HG03045 (cell line): Measurements from ENCODE around the gene AP3S2.
"Not testable (repeated sequence)": the region's sequence is repeated elsewhere in the genome, so short reads cannot be mapped to it uniquely, and the experiment has no call there.

Experiments used
- ATAC-seq: cut with Tn5 transposase; IDR thresholded peaks from one replicate; pipeline ENCODE4 v1.9.1; 2021; ENCODE audit warnings: mild to moderate bottlenecking, moderate library complexity; ENCODE audit not compliant: unreplicated experiment

Gene AP3S2

GRCh38 chr15:89836267-89837133, 57.3 kb downstream of the AP3S2 start:
- ATAC-seq, result no peak

DNA sequence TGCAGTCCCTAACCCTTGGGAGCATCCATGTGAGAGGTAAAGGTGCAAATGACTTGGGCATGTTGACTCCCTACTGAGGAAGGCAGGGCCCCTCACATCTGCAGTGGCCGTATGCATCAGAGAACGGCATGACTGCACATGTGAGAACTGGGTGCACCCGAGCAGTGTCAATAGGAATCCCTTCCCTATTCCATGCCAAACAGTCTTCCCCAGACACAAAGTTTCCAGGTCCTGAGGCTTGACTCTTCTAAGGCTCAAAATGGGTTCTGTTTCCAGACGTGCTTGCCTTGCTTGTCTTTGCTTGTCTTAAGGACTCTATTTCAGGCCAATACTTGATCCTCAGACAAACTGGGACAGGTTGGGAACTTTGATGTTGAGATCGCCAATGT, 58.6 kb downstream of the AP3S2 start:
- ATAC-seq, result no peak

GRCh38 chr15:89834465-89835175, 59.2 kb downstream of the AP3S2 start:
- ATAC-seq, result not testable (repeated sequence)

DNA sequence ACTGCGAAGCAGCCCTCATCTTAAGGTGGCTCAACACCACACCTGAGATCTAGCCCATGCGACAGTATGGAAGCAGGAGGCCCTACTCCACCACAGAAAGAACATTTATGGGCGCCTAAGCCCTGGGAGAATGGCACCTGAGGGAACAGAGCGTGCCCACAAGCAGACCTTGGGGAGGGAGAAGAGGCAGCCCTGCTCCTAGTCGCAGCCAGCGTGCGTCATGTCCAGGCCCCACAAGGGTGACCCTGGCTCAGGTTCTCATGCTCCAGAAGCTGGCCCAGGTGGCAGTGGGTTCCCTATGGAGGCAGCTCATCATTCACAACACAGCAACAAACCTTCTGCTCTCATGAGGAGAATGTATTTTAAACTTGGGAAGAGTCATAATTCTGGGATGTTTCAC, 59.8 kb downstream of the AP3S2 start:
- ATAC-seq, result no peak

GRCh38 chr15:89830639-89831038, 63.2 kb downstream of the AP3S2 start:
- ATAC-seq, result no peak

DNA sequence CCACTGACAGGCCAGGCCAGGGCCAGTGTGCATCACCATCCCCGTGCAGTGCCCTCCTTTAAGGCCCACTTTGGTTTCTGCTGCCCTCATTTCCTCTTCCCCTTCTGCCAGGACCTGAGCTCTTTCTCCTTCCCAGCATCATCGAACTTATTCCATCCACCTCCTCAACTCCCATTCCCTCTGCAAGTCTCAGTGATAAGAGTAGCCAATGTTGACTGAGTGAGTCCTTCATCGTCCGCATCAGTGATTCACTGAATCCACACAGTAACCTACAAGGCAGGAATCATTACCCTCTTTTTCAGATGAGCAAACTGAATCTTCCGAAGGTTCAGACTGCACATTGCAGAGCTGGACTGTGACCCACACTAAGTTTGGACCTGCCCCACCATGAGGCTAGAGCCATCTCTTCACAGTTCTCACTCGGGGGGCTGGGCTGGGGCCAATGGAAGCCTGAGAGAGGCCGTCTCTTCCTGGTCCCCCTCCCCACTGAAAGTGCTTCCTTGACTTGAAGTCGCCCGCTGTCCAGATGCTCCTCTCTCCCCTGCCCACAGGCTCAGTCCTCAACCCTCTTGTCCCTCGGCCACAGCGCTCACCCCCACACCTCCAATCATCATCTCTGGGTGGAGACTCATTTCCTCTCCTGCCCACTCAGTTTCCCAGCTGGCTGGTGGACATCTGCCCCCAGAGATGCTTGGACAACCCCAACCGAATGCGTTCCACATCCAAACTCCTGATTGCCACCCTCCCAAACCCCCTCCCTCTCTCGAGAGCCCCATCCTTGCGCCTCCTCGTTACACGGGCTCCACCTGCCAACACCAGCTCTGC, 64.0 kb downstream of the AP3S2 start:
- ATAC-seq, result no peak

- ATAC-seq, result no peak
Measured at GRCh38 chr15:89829161-89829560, 64.6 kb downstream of the AP3S2 start.

DNA sequence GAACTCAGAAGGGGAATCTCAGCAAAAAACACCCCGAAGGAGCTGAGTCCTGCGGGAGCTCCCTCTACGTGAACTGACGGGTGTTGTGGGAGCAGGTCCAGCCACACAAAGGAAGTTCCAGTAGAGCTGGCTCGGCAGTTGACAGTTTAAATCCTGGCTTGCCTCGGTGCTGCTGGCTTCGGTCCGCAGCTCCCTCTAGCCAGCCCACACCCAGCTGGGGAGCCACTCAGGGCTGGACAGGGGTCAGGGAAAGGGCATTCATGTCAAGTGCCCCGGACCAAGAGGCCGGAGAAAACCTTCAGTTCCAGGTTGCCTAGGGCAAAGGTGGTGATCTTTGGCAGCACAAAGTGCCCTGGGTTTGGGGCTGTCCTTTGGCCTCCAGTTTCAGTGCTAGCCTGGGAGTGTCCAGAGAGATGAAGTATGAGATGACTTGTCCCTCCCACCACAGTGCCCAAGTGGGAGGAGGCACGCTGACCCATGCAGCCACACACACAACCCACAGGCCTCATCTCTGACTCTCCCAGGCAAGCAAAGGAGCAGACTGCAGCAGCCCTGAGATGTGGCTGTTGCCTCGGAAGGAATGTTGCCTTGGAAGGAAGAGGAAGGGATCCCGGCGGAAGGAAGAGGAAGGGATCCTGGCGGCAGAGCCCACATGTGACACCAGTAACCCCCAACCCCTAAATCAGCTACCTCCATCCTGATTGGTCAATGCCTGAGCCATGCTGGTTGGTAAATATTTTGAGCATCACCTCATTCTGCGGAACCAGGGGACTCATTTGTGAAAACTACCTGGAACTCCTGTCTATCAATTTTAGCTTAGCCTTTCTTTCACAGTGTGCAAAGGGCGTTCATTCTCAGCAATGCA, 65.3 kb downstream of the AP3S2 start:
- no peak for ATAC-seq

- no peak for ATAC-seq
Measured at GRCh38 chr15:89827829-89828228, 66.0 kb downstream of the AP3S2 start.

GRCh38 chr15:89826671-89827655, 66.8 kb downstream of the AP3S2 start:
- ATAC-seq, result no peak

- ATAC-seq, result no peak
Measured at GRCh38 chr15:89825271-89825940, 68.4 kb downstream of the AP3S2 start.

DNA sequence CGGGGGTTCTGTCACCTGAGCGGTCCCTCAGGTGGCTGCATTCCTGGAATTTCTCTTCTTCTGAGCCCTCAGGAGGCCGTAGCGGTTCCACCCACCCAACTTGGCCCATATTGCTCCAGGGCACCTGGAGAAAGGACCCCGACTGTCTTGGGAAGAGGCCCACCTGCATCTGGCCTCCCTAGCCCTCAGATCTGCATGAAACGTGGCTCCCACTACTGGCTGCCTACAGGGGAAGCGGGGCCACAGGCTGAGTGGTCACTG, 69.3 kb downstream of the AP3S2 start:
- ATAC-seq, result no peak

- ATAC-seq, result no peak
Measured at GRCh38 chr15:89823836-89824606, 69.8 kb downstream of the AP3S2 start.

- ATAC-seq, result no peak
Measured at GRCh38 chr15:89822951-89823711, 70.7 kb downstream of the AP3S2 start.

- no peak for ATAC-seq
Measured at GRCh38 chr15:89822611-89822950, 71.2 kb downstream of the AP3S2 start.

GRCh38 chr15:89822026-89822425, 71.8 kb downstream of the AP3S2 start:
- no peak for ATAC-seq
